ENCODE data around the gene TNN.

Gene TNN

GRCh38 chr1:175178056-175178455, 110.4 kb downstream of the TNN start:
- DNase-seq (ENCODE audit: low read depth) = no peak

GRCh38 chr1:175178456-175178855, 110.8 kb downstream of the TNN start:
- no peak for DNase-seq (ENCODE audit: low read depth)

- no peak for DNase-seq (ENCODE audit: low read depth)
Measured at GRCh38 chr1:175179837-175180590, 112.4 kb downstream of the TNN start.

GRCh38 chr1:175182201-175182746, 114.6 kb downstream of the TNN start:
- no peak for DNase-seq (ENCODE audit: low read depth)

GRCh38 chr1:175183586-175183985, 116.0 kb downstream of the TNN start:
- DNase-seq (ENCODE audit: low read depth) = no peak

- DNase-seq (ENCODE audit: low read depth) = no peak
Measured at GRCh38 chr1:175185903-175186302, 118.3 kb downstream of the TNN start.

- DNase-seq (ENCODE audit: low read depth) = no peak
Measured at GRCh38 chr1:175186433-175187160, 119.0 kb downstream of the TNN start.

- peak; percentile 47 for DNase-seq (ENCODE audit: low read depth)
Measured at GRCh38 chr1:175188936-175189335, 121.3 kb downstream of the TNN start.

GRCh38 chr1:175191659-175192058, 124.0 kb downstream of the TNN start:
- no peak for DNase-seq (ENCODE audit: low read depth)

- DNase-seq (ENCODE audit: low read depth) = no peak
Measured at GRCh38 chr1:175192111-175192629, 124.5 kb downstream of the TNN start.

- peak; percentile 46 for DNase-seq (ENCODE audit: low read depth)
Measured at GRCh38 chr1:175192630-175193526, 125.2 kb downstream of the TNN start, which contains the start of gene KIAA0040. KIAA0040 (minus strand) TSS chr1:175192776; CDS start chr1:175161013, 31,763 bp downstream.

- DNase-seq (ENCODE audit: low read depth) = no peak
Measured at GRCh38 chr1:175193527-175193910, 125.9 kb downstream of the TNN start.

- no peak for DNase-seq (ENCODE audit: low read depth)
Measured at GRCh38 chr1:175195281-175195680, 127.6 kb downstream of the TNN start.

GRCh38 chr1:175195798-175196197, 128.2 kb downstream of the TNN start:
- no peak for DNase-seq (ENCODE audit: low read depth)

- DNase-seq (ENCODE audit: low read depth) = no peak
Measured at GRCh38 chr1:175197531-175197930, 129.9 kb downstream of the TNN start.
